Keratinocyte (primary cell): ENCODE data around the gene NT5DC2. TPM values are rescaled to one million over a fixed set of nuclear protein-coding genes. Genes with fewer than 3 reads are reported as not detected.

Experiments
- DNase-seq: peaks from one replicate; pipeline ENCODE4 v3.0.0-alpha.2; 2011; ENCODE audit warnings: low read depth, missing footprints, low spot score
- FAIRE-seq: peaks from 2 replicates; lab custom pipeline; 2011; peaks lifted over from hg19 to GRCh38; lab: Jason Lieb, UNC
- H2AFZ ChIP-seq: 2 replicates; pipeline ENCODE4 v1.6.0; 2012; ENCODE audit warnings: low read length, control low read depth, inconsistent platforms; ENCODE audit not compliant: control insufficient read depth
- H3K27ac ChIP-seq: 2 replicates; pipeline ENCODE4 v1.5.1; 2011; ENCODE audit warnings: low read length; ENCODE audit not compliant: control insufficient read depth, insufficient read depth
- H3K27me3 ChIP-seq: 3 replicates; pipeline ENCODE4 v1.6.0; 2011; ENCODE audit warnings: low read length; ENCODE audit not compliant: control insufficient read depth, insufficient read depth; ENCODE audit errors: extremely low read depth
- H3K36me3 ChIP-seq, 2 experiments: 2 replicates in 1 of 2; 3 replicates in 1 of 2; pipeline ENCODE4 v1.5.1; 2011; ENCODE audit warnings: low read length in 2 of 2, mild to moderate bottlenecking in 1 of 2; ENCODE audit not compliant: control insufficient read depth in 2 of 2, insufficient read depth in 2 of 2; ENCODE audit errors: extremely low read depth in 1 of 2
- H3K4me1 ChIP-seq: 3 replicates; pipeline ENCODE4 v1.5.1; 2011; ENCODE audit warnings: low read length; ENCODE audit not compliant: control insufficient read depth, insufficient read depth; ENCODE audit errors: extremely low read depth
- H3K4me2 ChIP-seq: 3 replicates; pipeline ENCODE4 v1.6.0; 2011; ENCODE audit warnings: low read depth, low read length; ENCODE audit not compliant: control insufficient read depth, insufficient read depth; ENCODE audit errors: extremely low read depth
- H3K4me3 ChIP-seq, 3 experiments: fragments of 200-600 bp in 1 of 3; sonication (generic) in 1 of 3; 2 replicates in 2 of 3; 3 replicates in 1 of 3; pipeline ENCODE4 v1.5.1; 2011 to 2016; ENCODE audit warnings: low read length in 3 of 3, mild to moderate bottlenecking in 3 of 3, control low read depth in 2 of 3, inconsistent platforms in 1 of 3, low read depth in 1 of 3, mixed read lengths in 1 of 3, mixed run types in 1 of 3, moderate library complexity in 1 of 3; ENCODE audit not compliant: control insufficient read depth in 2 of 3, insufficient read depth in 2 of 3; ENCODE audit errors: extremely low read depth in 1 of 3
- H3K79me2 ChIP-seq: 2 replicates; pipeline ENCODE4 v1.6.0; 2012; ENCODE audit warnings: low read length; ENCODE audit not compliant: control insufficient read depth, insufficient read depth
- H3K9ac ChIP-seq: 3 replicates; pipeline ENCODE4 v1.6.0; 2011; ENCODE audit warnings: low read length; ENCODE audit not compliant: control insufficient read depth, insufficient read depth; ENCODE audit errors: extremely low read depth
- H3K9me1 ChIP-seq: 3 replicates; pipeline ENCODE4 v1.6.0; 2011; ENCODE audit warnings: low read length; ENCODE audit not compliant: control insufficient read depth, insufficient read depth; ENCODE audit errors: extremely low read depth
- H3K9me3 ChIP-seq: 2 replicates; pipeline ENCODE4 v1.5.1; 2012; ENCODE audit warnings: low read depth, low read length; ENCODE audit not compliant: control insufficient read depth
- H4K20me1 ChIP-seq: 3 replicates; pipeline ENCODE4 v1.6.0; 2011; ENCODE audit warnings: low read length; ENCODE audit not compliant: control insufficient read depth, insufficient read depth; ENCODE audit errors: extremely low read depth
- EZH2 ChIP-seq: IDR thresholded peaks from one replicate; pipeline ENCODE4 v1.6.1; 2012; ENCODE audit warnings: inconsistent platforms, mild to moderate bottlenecking, low read length, moderate library complexity
- dilution Hi-C: fragments of 300-500 bp; cut with MboI; formaldehyde crosslinking; loops from one replicate; pipeline ENCODE4 v1.7.0; 2020; ENCODE audit warnings: low sequenced_read_pairs; ENCODE audit not compliant: extremely low pct_ligation_motif_present
- polyA plus RNA-seq, 5 experiments: library from polyadenylated mRNA; depleted of rRNA in 3 of 5; stranded (reverse) in 3 of 5; stranded (forward) in 1 of 5; unstranded in 1 of 5; fragments of >200 nt; gene quantifications; 1 replicate in 1 of 5; 2 replicates in 3 of 5; 3 replicates in 1 of 5; pipeline versions ENCODE4 v1.2.1 to v1.2.3, GENCODE V29; 2011 to 2012; ENCODE audit warnings: missing spikeins in 2 of 5, low read depth in 1 of 5, low replicate concordance in 1 of 5
- TF ChIP-seq, protein P1 (sequence below), 3 experiments: IDR thresholded peaks in 1 of 3; conservative IDR thresholded peaks in 1 of 3; optimal IDR thresholded peaks in 1 of 3; 2 replicates in 2 of 3; 3 replicates in 1 of 3; pipeline versions ENCODE3 to v1.5.1; 2011; ENCODE audit warnings: low read length in 3 of 3, mild to moderate bottlenecking in 3 of 3, moderate library complexity in 2 of 3, control low read depth in 1 of 3, inconsistent platforms in 1 of 3; ENCODE audit not compliant: insufficient read depth in 2 of 3; ENCODE audit errors: extremely low read depth in 1 of 3

NT5DC2 gene
- polyA plus RNA-seq, 1 donor (not counting 4 experiments of a cell fraction or from before 2014, with no cell fraction given), result 54.7 TPM

DNA sequence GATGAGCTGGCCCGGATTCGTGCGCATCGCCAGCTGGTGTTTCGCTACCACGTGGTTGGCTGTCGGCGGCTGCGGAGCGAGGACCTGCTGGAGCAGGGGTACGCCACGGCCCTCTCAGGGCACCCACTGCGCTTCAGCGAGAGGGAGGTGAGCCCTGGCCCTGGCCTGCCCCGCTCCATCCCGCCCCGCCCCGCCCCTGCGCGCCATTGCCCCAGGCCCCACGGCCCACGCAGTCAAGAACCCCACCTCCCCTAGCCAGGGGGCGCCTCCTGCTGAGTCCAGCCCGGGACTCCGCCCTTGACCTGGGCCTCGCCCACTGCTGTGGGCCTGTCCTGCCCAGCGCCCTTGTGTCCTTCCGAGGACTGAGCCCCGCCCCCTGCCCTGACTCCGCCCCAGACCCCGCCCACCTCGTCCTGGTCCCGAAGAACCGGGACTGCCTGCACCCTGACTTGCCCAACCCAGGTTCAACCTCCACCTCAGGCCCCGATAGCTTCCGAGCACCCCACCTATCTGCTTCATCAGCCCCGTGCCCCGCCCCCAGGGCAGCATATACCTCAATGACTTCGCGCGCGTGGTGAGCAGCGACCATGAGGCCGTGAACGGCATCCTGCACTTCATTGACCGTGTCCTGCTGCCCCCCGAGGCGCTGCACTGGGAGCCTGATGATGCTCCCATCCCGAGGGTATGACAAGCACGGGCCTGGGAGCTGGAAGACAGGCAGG lies 14.8 kb downstream of the NT5DC2 start:
- DNase-seq (no peak), FAIRE-seq (no peak)
- dilution Hi-C loops, result no loop called here
- TF ChIP-seq EZH2, result no peak
- TF ChIP-seq, protein P1, sequence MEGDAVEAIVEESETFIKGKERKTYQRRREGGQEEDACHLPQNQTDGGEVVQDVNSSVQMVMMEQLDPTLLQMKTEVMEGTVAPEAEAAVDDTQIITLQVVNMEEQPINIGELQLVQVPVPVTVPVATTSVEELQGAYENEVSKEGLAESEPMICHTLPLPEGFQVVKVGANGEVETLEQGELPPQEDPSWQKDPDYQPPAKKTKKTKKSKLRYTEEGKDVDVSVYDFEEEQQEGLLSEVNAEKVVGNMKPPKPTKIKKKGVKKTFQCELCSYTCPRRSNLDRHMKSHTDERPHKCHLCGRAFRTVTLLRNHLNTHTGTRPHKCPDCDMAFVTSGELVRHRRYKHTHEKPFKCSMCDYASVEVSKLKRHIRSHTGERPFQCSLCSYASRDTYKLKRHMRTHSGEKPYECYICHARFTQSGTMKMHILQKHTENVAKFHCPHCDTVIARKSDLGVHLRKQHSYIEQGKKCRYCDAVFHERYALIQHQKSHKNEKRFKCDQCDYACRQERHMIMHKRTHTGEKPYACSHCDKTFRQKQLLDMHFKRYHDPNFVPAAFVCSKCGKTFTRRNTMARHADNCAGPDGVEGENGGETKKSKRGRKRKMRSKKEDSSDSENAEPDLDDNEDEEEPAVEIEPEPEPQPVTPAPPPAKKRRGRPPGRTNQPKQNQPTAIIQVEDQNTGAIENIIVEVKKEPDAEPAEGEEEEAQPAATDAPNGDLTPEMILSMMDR (optimal IDR thresholded peaks at IDR 0.05 in 1 of 3, IDR thresholded peaks at IDR 0.05 in 1 of 3, conservative IDR thresholded peaks at IDR 0.05 in 1 of 3; ENCODE audit: extremely low read depth in 1 of 3, insufficient read depth in 2 of 3, low read length in 3 of 3), result no peak
- Histone ChIP-seq H3K27ac (no peak overlapping the region), H2AFZ (peak overlapping the region; percentile 46), H3K9me1 (no peaks in the 10 kb centered on the region), H3K79me2 (no peaks in the 10 kb centered on the region), H3K9me3 (no peaks in the 10 kb centered on the region), H3K4me3 (no peak overlapping the region), H3K9ac (no peak overlapping the region), H3K4me1 (no peaks in the 10 kb centered on the region), H3K27me3 (peaks cover 5% of the 10 kb centered on the region), H3K36me3 (no peaks in the 10 kb centered on the region), H3K4me2 (peak overlapping the region; percentile 32), H4K20me1 (peaks cover 3% of the 10 kb centered on the region)

DNA sequence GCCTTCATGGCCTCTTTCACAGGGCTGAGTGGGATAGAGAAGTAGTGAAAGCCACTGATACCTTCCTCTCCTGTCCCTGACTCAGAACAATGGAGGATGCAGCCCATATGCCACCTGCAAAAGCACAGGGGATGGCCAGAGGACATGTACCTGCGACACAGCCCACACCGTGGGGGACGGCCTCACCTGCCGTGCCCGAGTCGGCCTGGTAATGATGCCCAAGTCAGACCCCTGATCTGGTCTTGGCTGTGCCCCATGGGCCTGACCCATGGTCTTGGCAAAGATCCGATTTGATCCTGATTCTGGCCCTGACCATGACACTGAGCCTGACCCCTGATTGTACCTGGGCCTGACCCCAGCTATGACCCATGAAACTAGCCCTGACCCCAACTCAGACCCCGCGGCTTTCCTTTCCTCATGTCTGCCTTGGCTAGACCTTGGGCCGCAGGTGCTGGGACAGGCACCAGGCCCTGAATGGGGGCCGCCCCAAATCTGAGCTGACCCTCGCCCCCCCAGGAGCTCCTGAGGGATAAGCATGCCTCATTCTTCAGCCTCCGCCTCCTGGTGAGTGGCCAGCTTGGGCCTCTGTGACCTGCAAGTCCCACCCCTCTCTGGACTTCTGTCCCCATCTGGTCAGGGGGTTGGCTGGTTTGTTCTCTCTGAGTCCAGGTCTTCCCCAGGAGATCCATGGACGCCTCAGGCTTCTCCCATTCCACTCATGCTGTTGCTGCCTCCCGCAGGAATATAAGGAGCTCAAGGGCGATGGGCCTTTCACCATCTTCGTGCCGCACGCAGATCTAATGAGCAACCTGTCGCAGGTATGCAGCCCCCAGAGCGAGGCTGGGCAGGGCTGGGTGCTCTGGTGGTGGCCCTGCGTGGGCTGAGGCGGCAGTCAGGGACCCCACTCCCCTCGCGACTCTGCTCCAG lies 15.6 kb downstream of the NT5DC2 start:
- no peaks in the 10 kb centered on the region for H3K79me2 ChIP-seq
- peak overlapping the region; percentile 15 for H2AFZ ChIP-seq
- peak overlapping the region; percentile 32 for H3K4me2 ChIP-seq
- peaks cover 1% of the 10 kb centered on the region for H4K20me1 ChIP-seq
- TF ChIP-seq, protein P1 (optimal IDR thresholded peaks at IDR 0.05 in 1 of 3, IDR thresholded peaks at IDR 0.05 in 1 of 3, conservative IDR thresholded peaks at IDR 0.05 in 1 of 3; ENCODE audit: extremely low read depth in 1 of 3, insufficient read depth in 2 of 3, low read length in 3 of 3), result no peak
- no peak for TF ChIP-seq EZH2
- H3K36me3 ChIP-seq, result no peaks in the 10 kb centered on the region
- H3K27me3 ChIP-seq, result peaks cover 10% of the 10 kb centered on the region
- no peak overlapping the region for H3K27ac ChIP-seq
- H3K9me3 ChIP-seq, result no peaks in the 10 kb centered on the region
- no peak overlapping the region for H3K4me3 ChIP-seq
- dilution Hi-C loops, result no loop called here
- DNase-seq (no peak), FAIRE-seq (no peak)
- no peak overlapping the region for H3K9ac ChIP-seq
- no peaks in the 10 kb centered on the region for H3K9me1 ChIP-seq
- no peaks in the 10 kb centered on the region for H3K4me1 ChIP-seq
